ENCODE data around the gene MED8.

MED8 gene

DNA sequence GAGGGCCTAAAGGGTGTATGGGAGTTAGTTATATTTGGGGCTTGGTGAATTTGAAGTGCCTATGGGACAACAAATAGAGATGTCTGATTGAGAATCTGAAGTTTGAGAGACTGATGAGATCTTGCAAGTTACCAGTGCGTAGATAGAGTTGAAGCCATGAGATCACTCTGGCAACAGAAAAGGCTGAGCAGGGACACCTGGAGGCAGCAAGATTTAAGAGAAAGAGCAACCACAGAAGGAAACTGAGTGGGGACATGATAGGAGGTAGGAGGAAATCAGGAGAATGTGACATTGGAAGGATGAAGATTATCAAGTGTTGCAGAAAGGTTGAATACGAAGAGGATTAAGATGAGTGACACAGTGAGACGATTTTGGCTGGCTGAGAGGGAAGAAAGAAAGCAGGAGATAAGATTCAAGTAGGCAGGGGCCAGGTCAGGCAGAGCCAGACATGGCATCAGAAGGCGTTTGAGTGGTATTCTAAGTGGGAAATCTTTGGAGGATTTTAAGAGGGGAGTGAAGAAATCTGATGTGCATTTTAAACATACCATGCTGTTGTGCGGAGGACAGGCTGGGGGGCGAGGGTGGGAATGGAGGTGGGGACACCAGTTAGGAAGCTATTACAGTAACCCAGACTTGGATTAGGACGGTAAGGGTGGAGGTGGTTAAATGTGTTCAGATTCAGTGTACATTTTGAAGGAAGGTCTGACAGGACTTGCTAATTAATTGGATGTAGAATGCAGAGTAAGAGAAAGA lies 55.0 kb downstream of the MED8 start:
- no peak for DNase-seq (ENCODE audit: low read depth)
